Upper lobe of right lung (tissue), 1 donor: ENCODE data around the gene SERPINB6. TPM values are rescaled to one million over a fixed set of nuclear protein-coding genes. Genes with fewer than 3 reads are reported as not detected.
"Not testable (repeated sequence)": the region's sequence is repeated elsewhere in the genome, so short reads cannot be mapped to it uniquely, and the experiment has no call there.

Experiments
- ATAC-seq: fragments of 200-7000 bp; cut with Tn5 transposase; one replicate; pipeline ENCODE4 v1.9.1; 2020; ENCODE audit warnings: mild to moderate bottlenecking, moderate library complexity
- DNase-seq: peaks from one replicate; pipeline ENCODE4 v3.0.0-alpha.2; 2020
- H3K27ac ChIP-seq: fragments of 200-600 bp; one replicate; pipeline ENCODE4 v1.8.0; 2022
- H3K27me3 ChIP-seq: fragments of 200-600 bp; one replicate; pipeline ENCODE4 v1.8.0; 2022; ENCODE audit warnings: mild to moderate bottlenecking
- H3K36me3 ChIP-seq: fragments of 200-600 bp; one replicate; pipeline ENCODE4 v1.8.0; 2022
- H3K4me1 ChIP-seq: fragments of 200-600 bp; one replicate; pipeline ENCODE4 v1.8.0; 2022
- H3K4me3 ChIP-seq: fragments of 200-600 bp; one replicate; pipeline ENCODE4 v1.8.0; 2022; ENCODE audit warnings: mild to moderate bottlenecking
- H3K9me3 ChIP-seq: fragments of 200-600 bp; one replicate; pipeline ENCODE4 v1.8.0; 2022
- CTCF ChIP-seq: fragments of 200-600 bp; IDR thresholded peaks from one replicate; pipeline ENCODE4 v1.8.0; 2022; ENCODE audit warnings: antibody characterized with exemption
- intact Hi-C: fragments of 100-400 bp; cut with DNase I; formaldehyde crosslinking; loops from one replicate; pipeline ENCODE4 v1.11.0; 2022
- total RNA-seq: library from RNA; stranded (reverse); fragmentation: NEBNext Ultra II Directional; extraction: Animal tissue kit (Norgen Biotek cat#: 25700); gene quantifications from one replicate; pipeline ENCODE4 v1.2.1, GENCODE V29; 2021
- donor health status: DM: no; HTN: yes; CAD: no; lungs with severe emphysema.

SERPINB6 gene
- total RNA-seq, 1 donor from 2014 or later, result 157 TPM

- H3K27ac ChIP-seq, result no peak overlapping the region
- no peak overlapping the region for H3K4me3 ChIP-seq
- peaks cover 11% of the 10 kb centered on the region for H3K4me1 ChIP-seq
- DNase-seq, result no peak
- no peaks in the 10 kb centered on the region for H3K27me3 ChIP-seq
- intact Hi-C loops, result no loop called here
- no peak for TF ChIP-seq CTCF
- H3K36me3 ChIP-seq, result peaks cover 22% of the 10 kb centered on the region
- no peaks in the 10 kb centered on the region for H3K9me3 ChIP-seq
- no peak for ATAC-seq
These were observed 26.8 kb downstream of the SERPINB6 start for GRCh38 chr6:2944405-2945152.

DNA sequence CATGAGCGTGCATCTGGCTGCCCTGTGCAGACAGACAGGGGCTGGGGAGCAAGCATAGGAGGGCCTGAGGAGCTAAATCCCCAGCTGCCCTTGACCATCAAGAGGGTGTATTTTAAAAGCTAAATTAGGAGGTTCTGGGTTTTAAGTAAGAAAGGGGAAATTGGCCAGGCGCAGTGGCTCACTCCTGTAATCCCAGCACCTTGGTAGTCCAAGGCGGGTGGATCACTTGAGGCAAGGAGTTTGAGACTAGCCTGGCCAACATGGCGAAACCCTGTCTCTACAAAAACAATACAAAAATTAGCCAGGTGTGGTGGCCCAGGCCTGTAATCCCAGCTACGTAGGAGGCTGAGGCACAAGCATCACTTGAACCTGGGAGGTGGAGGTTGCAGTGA lies 27.8 kb downstream of the SERPINB6 start:
- ATAC-seq (no peak), DNase-seq (no peak)
- intact Hi-C loops, result no loop called here
- H3K4me3 ChIP-seq, result no peak overlapping the region
- no peaks in the 10 kb centered on the region for H3K27me3 ChIP-seq
- H3K9me3 ChIP-seq, result no peaks in the 10 kb centered on the region
- peaks cover 11% of the 10 kb centered on the region for H3K4me1 ChIP-seq
- H3K27ac ChIP-seq, result no peak overlapping the region
- H3K36me3 ChIP-seq, result peaks cover 15% of the 10 kb centered on the region
- no peak for TF ChIP-seq CTCF

DNA sequence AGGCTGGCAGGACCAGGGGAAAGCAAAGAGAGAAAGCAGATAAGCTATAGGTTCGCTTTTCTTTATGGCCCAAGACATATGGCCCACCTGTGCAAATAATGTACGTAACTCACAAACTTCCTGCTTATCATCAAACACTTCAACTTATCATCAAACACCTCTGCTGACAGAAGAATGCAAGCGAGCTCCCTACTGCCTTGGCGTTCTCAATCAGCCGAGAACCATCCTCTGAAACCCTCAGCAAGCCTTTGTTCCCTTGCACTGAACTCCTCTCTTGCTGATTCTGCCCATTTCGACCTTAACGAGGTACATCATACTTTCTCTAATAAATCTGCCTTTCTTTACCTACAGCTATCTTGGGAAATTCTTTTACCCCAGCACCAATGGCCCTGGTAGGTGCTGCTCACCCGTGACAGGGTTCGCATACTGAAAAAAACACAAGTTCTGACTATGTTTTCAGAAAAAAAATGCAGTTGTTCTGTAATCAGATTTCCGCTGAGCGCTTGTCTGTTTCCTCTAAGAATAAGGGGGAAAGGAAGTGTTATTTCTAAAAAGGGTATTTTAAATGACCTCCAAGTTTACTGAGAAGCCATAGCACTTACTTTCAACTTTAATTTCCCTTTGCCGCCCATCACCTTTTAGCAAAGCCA lies 28.3 kb downstream of the SERPINB6 start:
- H3K27ac ChIP-seq, result no peak overlapping the region
- no peak for ATAC-seq
- no peak overlapping the region for H3K4me3 ChIP-seq
- peaks cover 11% of the 10 kb centered on the region for H3K4me1 ChIP-seq
- intact Hi-C loops, result no loop called here
- H3K36me3 ChIP-seq, result peaks cover 10% of the 10 kb centered on the region
- no peak for TF ChIP-seq CTCF
- no peaks in the 10 kb centered on the region for H3K9me3 ChIP-seq
- DNase-seq, result no peak
- no peaks in the 10 kb centered on the region for H3K27me3 ChIP-seq

- H3K4me3 ChIP-seq, ATAC-seq, H3K36me3 ChIP-seq, DNase-seq, H3K27me3 ChIP-seq, intact Hi-C loops, H3K27ac ChIP-seq, H3K9me3 ChIP-seq: not testable (repeated sequence)
- H3K4me1 ChIP-seq, result peaks cover 11% of the 10 kb centered on the region
These were observed 29.3 kb downstream of the SERPINB6 start for GRCh38 chr6:2942116-2942515.

DNA sequence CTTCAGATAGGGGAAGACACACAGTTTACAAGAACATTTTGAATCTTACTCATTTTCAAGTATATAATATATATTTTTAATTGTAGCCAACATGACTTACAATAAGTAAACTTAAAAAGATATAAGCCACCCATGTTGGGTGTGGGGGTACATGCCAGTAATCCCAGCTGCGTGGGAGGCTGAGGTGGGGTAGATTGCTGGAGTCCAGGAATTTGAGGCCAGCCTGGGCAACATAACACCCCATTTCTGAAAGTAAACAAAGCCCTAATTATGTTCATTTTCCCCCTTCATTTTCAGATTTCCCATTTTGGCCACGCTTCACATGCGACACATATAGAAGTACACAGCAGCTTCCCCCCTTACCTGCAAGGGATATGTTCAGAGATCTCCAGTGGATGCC lies 30.5 kb downstream of the SERPINB6 start:
- DNase-seq, result no peak
- peak overlapping the region; percentile 37 for H3K27ac ChIP-seq
- intact Hi-C loops, result no loop called here
- H3K4me3 ChIP-seq, result peak overlapping the region; percentile 29
- TF ChIP-seq CTCF, result no peak
- no peaks in the 10 kb centered on the region for H3K36me3 ChIP-seq
- H3K4me1 ChIP-seq, result peaks cover 11% of the 10 kb centered on the region
- ATAC-seq, result no peak
- no peaks in the 10 kb centered on the region for H3K9me3 ChIP-seq
- no peaks in the 10 kb centered on the region for H3K27me3 ChIP-seq

DNA sequence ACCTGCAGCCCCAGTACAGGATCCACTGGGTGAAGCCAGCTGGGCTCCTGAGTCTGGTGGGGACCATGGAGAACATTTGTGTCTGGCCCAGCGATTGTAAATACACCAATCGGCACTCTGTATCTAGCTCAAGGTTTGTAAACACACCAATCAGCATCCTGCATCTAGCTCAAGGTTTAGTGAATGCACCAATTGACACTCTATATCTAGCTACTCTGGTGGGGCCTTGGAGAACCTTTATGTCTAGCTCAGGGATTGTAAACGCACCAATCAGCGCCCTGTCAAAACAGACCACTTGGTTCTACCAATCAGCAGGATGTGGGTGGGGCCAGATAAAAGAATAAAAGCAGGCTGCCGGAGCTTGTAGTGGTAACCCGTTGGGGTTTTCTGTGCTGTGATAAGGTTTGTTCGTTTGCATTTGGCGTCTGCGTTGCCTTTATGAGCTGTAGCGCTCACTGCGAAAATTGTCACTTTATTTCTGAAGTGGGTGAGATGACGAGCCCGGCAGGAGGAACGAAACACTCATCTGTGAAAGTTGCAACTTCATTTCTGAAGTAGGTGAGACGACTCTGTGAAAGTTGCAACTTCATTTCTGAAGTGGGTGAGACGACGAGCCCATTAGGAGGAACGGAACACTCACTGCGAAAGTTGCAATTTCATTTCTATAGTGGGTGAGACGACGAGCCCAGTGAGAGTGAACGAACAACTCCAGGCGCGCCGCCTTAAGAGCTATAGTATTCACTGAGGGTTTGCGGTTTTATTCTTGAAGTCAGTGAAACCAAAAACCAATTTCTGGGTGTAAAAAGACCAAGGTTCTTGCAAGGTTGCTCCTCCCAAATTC lies 31.1 kb downstream of the SERPINB6 start:
- H3K27me3 ChIP-seq, result no peaks in the 10 kb centered on the region
- H3K36me3 ChIP-seq, result no peaks in the 10 kb centered on the region
- no peak for TF ChIP-seq CTCF
- intact Hi-C loops, result no loop called here
- no peaks in the 10 kb centered on the region for H3K9me3 ChIP-seq
- peak overlapping the region; percentile 29 for H3K4me3 ChIP-seq
- ATAC-seq (peak; percentile 82), DNase-seq (no peak)
- H3K4me1 ChIP-seq, result peaks cover 11% of the 10 kb centered on the region
- peak overlapping the region; percentile 37 for H3K27ac ChIP-seq
